Activated CD8-positive, alpha-beta memory T cell treated with anti-CD3 and anti-CD28 coated beads, Interleukin-2, amount 50 U/mL, for 1 hour (primary cell): ENCODE measurements around the gene MTARC1.

Source experiments
- DNase-seq: peaks from one replicate; pipeline ENCODE4 v3.0.0-alpha.2; 2020; ENCODE audit errors: extremely low read depth

Gene MTARC1

DNA sequence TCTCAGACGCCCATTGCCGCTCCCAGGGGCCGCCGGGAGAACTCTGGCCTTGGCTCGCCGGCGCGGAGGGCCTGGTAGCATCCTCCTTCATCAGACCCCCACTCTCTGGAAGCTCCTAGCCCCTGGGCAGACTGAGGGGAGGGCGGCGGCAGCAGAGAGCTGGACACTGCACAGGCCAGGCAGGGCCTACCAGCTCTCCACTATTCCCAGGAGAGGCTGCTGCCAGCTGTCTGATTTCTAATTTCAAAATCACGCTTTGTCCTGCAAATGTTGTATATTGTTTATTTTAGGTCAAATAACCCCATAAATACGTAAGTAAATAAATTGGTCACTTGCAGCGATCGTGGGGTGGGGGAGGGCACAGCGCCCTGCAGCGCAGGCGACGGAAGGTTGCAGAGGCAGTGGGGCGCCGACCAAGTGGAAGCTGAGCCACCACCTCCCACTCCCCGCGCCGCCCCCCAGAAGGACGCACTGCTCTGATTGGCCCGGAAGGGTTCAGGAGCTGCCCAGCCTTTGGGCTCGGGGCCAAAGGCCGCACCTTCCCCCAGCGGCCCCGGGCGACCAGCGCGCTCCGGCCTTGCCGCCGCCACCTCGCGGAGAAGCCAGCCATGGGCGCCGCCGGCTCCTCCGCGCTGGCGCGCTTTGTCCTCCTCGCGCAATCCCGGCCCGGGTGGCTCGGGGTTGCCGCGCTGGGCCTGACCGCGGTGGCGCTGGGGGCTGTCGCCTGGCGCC is at the start of gene MTARC1:
Gene MTARC1 (plus strand): TSS at position 577 of the 732 bp plus-strand sequence. CDS start 32 bp downstream, at position 609.
- no peak for DNase-seq

DNA sequence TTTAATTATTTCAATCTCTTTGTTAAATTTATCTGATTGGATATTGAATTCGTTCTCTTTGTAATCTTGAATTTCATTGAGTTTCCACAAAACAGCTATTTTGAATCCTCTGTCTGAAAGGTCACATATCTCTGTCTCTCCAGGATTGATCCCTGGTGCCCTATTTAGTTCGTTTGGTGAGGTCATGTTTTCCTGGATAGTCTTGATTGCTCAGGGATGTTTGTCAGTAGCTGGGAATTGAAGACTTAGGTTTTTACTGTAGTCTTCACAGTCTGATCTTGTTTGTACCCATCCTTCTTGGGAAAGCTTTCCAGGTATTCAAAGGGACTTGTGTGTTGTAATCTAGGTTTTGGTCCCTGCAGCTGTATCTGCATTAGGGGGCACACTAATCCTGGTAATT is 45.4 kb upstream of the MTARC1 start:
- DNase-seq: no peak

DNA sequence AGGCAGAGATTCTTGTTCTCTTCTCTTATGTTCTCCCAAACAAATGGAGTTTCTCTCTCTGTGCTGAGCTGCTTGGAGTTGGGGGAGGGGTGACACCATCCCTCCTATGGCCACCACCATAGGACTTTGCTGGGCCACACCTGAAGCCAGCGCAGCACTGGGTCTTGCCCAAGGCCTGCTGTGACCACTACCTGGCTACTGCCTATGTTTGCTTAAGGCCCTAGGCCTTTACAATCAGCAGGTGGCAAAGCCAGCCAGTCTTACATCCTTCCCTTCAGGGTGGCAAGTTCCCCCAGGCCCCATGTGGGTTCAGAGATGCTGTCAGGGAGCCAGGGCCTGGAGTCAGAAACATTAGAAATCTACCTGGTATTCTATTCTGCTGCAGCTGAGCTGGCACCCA is 44.9 kb upstream of the MTARC1 start:
- no peak for DNase-seq

DNA sequence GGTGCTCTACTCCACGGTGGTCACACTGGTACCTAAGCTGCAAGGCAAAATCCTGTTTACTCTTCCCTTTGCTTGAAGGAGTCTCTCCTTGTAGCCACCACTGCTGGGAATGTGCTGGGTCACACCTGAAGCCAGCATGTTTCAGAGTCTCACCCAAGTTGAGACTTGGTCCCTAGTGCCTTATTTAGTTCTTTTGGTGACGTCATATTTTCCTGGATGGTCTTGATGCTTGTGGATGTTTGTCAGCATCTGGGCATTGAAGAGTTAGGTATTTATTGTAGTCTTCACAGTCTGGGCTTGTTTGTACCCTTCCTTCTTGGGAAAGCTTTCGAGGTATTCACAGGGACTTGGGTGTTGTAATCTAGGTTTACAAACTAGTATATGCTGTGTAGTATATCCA is 44.2 kb upstream of the MTARC1 start:
- no peak for DNase-seq

DNA sequence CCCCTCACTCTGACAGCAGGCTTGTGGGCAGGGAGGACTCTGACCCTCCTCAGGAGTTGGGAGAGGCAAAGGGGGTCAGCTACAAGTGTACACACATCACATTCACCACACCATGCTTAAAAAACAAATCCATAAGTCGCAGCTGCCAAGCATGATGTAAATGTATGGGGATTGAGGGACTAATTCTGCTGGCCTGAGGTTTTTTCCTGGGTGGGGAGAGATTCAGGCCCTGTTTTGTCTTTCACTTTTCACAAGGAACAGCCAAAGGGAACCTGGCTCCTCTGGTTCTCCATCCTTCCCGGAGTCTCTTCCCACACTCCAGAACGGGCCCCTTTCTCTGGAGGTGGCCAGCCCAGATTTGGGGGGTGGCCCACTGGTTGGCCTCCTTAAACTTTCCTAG is 39.9 kb upstream of the MTARC1 start:
- no peak for DNase-seq

DNA sequence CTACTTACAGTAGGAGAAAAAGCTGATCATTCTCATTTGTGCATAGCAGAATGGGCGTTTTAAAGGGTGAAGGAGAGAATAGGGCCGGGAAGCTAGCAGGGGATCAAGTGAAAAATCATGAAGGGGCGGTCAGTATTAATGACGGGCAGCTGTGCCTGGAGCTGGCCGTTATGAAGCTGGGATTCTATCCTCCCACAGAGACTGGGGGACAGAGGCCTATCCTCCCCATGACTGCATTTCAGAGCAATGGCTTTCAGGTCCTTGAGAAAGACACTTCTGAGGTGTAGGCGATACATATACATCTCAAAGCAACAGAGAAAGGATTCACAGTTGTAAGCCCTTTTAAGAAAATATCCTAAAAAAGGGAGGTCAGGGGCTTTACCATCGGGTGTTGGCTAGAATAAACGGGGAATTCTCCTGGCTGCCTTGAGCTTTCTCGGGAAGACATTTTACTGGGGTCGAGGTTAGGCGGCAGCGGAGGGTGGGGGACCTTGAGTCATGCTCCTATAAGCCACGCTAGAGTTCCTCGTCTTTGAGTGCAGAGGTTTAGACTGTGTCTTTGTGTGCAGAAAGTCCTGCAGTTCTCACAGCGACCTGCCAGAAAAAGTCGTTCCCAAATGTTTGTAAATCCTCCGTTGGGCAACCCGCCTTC is 39.1 kb upstream of the MTARC1 start:
- no peak for DNase-seq

DNA sequence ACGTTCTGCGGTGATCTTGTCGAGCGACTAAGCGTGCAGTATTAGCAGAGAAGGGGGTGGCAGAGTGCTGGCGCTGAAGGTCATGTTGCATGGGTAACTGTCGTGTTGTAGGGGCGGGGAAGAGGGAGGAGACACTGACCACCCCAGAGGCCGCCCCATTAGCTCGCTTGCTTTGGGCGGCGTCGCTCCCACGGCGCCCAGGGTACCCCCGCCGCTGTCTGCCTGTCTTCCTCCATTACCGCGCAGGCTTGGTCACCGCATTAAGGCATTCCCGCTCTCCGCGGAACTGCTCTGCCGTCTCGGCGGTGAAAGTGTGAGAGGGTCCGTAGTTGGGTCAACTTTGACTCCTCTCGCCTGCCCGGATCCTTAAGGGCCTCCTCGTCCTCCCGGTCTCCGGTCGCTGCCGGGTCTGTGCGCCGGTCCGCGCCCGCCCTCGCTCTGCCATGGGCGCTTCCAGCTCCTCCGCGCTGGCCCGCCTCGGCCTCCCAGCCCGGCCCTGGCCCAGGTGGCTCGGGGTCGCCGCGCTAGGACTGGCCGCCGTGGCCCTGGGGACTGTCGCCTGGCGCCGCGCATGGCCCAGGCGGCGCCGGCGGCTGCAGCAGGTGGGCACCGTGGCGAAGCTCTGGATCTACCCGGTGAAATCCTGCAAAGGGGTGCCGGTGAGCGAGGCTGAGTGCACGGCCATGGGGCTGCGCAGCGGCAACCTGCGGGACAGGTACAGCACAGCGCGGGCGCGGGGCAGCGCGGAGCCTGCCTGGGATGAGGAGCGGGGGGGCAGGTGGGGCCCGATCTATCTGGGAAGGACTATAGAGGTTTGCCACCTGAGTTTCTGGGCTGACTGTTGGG is 38.4 kb upstream of the MTARC1 start, which contains the start of gene MTARC2:
Gene MTARC2 (plus strand): TSS at position 234 of the 846 bp plus-strand sequence. CDS start 210 bp downstream, at position 444.
- no peak for DNase-seq

DNA sequence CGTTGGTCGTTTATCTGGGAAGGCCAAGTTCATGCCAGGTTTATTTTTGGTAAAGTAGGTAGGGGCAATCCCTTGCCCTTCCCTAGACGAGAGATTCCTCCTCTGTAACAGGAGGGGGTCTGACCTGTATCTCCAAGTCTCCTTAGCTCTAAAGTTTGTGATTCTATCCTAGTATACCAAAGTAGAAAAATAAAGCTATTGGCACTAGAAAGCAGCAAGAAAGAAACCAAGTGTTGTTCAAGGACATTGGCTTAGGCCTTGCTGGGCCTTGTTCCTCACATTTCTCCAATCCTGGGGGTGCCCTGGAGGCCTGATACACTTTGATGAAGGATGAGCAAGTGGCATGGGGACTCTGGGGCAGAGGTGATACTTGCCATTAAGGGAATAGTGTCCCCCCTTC is 37.8 kb upstream of the MTARC1 start:
- no peak for DNase-seq

DNA sequence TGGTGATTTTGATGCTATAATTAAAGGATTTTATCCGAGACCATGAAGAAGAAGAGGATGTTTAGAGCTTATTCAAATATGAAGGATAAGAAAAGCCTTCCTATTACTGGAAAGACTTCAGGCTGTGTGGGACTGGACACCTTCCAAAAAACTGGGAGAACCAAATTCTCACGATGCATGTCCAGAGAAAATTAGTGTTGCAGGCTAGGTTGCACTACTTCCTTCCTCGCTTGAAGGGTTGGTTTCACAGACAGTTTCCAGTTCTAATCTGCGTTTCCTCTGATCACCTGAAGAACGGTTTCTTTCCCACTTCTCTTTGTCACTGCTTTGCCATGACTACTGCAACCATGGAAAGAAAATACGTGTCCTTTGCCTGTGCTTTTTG is 36.6 kb upstream of the MTARC1 start:
- no peak for DNase-seq

DNA sequence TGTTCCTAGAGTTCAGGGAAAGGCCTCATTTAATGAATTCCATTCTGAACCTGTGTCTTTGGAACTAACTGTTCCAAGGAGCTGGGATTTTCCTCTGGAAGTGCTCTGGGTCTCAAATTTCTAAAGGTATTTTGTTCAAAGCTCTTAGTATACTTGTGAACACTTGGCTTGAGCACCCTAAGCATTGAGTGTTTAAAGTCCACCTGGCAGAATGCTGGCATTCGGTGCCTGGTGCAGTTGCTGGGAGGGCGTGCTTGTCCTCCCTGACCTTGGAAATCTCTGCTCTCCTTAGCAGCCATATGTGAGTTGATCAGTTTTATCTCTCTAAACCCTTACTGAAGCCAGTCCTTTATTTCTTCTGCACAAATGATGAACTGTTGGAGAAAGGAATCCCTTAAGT is 35.6 kb upstream of the MTARC1 start:
- DNase-seq: no peak

DNA sequence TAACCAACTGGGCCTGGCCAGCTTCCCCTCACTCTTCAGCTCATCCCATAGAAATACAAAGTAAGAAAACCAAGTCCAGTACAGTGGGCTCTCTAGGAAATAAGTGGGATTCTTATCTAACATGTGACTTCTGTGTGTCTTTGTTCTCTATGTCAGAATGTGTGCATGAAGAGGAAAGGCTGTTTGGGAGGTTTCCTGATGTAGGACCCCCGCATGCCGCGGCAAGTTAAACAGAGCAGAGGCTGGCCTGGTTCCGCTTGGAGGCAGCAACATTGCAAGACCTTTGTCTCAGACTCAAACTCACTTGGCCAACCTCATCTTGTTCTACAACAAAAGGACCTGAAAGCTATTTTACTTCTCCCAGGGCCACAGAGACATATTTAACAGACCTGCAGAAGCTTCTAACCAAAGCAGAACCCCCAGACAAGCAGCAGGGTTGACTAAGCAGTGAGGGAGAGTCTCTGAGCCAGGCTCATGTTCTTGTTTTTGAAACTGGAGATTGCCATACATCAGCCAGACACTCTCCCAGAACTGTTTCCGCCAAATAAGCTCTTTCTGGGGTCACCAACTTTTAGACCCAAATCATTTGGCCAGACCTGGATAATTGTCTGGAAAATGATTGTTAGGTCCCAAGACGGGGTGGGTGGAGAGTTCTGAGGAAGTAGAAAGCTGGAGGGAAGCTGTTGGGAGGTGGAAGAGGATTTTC is 32.3 kb upstream of the MTARC1 start:
- DNase-seq: no peak

DNA sequence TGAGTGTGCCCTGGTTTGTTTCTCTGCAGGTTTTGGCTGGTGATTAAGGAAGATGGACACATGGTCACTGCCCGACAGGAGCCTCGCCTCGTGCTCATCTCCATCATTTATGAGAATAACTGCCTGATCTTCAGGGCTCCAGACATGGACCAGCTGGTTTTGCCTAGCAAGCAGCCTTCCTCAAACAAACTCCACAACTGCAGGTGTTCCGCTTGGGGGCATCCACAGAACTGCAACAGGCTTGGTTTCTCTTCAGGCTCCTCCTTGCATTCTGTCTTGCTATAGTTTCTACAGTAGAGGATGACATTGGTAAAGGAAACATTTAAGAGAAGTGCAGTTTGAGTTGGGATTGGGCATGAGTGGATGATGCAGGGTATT is 31.8 kb upstream of the MTARC1 start:
- no peak for DNase-seq

DNA sequence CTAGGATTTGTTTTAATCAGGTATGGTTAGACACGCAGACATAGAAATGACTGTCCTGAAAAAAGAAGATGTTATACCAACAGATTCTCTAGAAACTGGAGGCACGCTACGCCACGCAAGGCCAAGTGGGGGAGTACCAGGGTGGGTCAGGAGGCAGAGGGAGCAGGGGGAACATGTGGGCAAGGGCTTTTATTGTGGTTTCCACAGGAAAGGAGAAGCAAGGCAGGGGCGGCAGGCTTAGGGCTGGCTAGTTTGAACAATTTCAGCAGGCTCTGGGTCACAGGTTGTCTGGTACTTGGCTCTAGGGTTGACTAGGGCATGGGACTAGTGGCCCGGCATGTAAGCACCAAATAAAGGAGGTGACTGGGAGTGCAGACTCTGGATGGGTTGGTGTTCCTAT is 31.4 kb upstream of the MTARC1 start:
- no peak for DNase-seq

DNA sequence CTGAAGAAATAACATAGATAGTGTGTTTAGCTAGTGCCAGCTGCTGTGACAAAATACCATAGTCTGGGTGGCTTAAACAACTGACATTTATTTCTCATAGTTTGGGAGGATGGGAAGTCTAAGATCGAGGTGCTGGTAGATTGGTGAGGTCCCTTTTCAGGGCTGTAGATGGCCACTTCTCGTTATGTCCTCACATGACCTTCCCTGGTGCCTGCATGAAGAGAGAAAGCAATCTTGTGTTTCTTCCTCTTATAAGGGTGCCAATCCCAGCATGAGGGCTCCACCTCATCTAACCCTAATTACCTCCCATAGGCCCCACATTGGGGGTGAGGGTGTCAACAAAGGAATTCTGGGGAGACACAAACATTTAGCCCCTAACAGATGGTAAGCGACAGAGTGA is 29.3 kb upstream of the MTARC1 start:
- DNase-seq: no peak

DNA sequence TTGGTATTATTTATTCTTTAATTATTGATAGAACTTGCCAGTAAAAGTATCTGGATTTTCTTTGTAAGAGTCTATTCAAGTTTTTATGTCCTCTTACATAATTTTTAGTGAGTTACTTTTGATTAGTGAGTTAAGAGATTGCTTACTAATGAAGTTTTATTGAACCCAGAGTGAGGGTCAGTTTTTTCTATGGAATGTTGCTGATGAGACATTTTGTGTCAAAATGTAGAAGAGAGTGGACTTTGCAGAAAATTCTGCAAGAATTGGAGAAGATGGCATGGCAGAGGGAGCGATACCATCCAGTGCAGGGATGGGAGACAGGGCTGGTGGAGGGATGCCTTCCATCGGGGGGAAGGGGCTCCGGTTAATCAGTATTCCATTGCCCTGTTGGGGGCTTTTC is 27.6 kb upstream of the MTARC1 start:
- DNase-seq: no peak

DNA sequence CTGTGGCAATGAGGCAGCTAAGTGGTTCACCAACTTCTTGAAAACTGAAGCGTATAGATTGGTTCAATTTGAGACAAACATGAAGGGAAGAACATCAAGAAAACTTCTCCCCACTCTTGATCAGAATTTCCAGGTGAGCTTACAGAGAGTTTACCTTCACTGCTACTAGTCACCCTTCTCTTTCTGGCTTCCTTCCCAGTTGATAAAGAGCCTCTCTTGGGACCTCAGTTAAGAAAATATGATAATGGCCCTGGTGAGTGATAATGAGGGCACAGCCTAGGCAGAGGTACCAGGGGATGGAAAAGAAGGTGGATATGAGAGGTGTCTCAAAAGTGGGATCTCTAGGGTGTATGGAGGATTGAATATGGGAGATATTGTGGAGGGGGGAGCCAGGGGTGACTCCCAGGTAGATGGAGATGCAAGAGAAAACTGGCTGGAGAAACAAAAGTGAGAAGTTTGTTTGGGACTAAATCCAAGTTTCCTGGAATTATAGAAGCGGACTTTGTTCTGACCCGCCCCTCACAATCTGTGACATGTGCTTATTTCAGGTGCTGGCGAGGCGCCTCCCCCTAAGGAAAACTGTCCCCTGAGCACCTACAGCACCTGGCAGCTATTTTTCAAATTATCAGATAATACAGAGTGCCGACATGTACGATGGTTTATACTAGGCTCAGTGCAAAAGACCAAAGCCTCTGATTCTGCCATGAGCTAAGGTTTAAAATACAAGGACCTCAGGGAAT is 24.9 kb upstream of the MTARC1 start:
- DNase-seq: no peak

DNA sequence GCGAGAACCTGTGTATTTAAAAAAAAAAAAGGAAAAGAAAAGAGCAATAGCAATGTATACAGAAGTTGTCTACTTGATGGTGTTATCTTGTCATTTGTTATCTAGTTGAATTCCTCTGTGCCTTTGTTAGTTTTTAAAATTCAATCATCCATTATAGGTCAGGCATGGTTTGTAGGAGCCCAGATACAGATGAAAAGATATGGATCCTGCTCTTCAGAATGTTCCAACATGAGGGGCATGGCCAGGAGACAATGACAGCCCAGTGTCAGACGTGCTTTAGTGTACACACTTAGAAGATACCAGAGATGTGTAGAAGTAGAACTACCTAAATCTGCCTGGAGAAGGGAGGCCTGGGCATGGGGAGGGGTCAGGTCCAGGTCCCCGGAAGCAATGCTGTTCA is 22.0 kb upstream of the MTARC1 start:
- no peak for DNase-seq

DNA sequence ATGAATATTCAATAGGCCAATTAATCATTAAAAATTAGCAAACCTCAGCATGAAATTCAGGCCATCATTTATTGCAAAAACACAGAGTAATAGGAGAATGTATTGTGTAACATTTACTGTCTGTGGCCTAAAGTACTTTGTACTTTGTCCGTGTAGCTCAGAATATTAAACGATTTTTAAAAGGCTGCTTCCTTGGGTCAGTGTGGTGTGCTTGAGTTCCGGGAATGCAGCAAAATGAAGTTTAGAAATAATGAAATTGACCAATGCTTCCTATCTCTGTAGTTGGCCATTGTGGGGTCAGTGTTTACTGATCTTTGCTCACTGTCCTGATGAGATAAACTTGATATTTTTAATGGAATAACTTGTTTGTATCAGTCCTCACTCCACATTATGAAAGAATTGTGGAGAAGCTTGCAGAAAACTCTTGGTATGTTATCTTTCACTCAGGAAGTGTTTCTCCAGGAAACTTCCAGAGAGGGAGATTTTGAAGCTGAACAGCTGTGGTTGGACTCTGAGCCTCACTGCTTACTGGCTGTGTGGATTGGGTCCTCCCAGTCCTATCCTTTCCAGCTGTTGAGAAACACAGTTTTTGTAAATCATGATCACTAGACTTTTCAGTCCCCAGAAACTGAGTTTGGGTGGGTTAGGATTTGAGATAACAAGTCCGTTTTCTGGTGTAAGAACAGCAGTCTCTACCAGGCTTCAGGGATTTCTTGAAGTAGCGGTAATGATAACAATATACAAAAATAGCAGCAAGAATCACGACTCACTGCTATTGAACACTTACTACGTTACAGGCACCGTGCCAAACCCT is 19.2 kb upstream of the MTARC1 start:
- DNase-seq: no peak

DNA sequence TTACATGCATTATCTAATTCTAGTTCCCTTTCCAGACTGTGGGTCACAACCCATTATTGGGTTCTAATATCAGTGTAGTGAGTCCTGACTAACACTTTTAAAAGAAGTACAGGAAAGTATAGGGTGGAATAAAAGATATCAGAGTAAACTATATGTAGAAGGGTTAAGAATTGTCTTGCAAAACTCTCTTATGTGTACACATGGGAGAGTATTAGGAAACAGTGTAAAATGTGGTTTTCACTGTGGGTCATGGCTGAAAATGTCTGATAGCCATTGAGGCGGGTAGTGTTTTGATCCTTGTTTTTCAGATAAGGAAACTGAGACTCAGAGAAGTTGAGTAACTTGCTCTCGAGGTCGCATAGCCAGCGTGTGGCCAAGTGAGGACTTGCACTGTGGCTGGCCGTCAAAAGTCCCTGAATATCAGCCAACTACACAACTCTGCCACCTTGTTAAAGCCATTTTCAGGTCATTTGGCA is 18.5 kb upstream of the MTARC1 start:
- DNase-seq: no peak

DNA sequence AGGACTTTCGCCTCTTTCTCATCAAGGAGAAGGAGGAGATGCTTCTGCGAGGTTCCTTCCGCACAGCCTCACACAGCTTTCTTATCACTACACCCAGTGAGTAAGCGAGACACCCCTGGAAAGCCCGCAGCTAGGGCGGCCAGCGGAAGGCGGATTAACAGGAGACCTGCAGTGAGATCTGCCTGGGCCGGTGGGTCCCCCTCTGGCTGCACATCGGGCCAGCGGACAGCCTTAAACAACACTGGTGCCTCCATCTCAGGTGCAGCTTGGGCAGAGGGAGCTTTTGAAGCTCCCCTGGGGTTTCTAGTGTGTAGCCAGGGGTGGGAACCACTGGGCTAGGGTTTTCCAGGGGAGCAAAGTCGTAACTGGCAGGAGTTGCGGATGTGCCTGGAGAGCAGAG is 17.5 kb upstream of the MTARC1 start:
- DNase-seq: no peak
